GM19468 (cell line): ENCODE results near the gene STARD10.

Source experiments
- ATAC-seq: cut with Tn5 transposase; IDR thresholded peaks from one replicate; pipeline ENCODE4 v1.9.1; 2021; ENCODE audit warnings: mild to moderate bottlenecking, moderate library complexity, moderate number of reproducible peaks; ENCODE audit not compliant: unreplicated experiment; ENCODE audit errors: extremely low read depth

The STARD10 gene

DNA sequence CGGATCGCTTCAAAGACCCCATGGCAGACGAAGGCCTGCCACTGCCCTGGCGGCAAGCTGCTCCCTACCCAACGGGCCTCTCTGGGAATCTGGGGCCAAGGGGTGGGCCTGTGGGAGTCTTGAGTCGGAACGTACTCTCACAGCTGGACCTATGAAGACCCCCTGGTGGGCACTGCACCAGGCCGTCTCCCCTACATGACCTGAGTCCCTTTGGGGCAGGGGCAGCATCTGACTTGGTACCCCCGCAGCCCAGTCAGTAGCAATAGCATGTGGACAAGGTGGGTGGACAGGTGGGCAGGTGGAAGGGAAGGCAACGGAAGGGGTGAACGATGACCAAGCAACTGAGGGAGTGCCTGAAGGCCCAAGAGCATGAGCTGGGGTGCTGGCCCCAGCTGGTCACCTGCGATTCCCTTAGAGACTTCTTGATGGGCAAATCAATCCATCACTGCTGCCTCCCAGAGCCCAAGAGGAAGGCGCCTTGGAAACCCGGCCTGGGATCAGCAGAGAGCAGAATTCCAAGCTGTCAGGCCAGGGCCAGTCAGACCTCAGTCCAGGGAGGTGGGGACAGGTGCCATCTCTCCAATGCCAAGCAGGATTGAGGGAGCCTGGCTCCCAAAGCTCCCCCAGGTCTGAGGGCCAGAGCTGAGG lies 76.9 kb downstream of the STARD10 start:
- no peak for ATAC-seq

DNA sequence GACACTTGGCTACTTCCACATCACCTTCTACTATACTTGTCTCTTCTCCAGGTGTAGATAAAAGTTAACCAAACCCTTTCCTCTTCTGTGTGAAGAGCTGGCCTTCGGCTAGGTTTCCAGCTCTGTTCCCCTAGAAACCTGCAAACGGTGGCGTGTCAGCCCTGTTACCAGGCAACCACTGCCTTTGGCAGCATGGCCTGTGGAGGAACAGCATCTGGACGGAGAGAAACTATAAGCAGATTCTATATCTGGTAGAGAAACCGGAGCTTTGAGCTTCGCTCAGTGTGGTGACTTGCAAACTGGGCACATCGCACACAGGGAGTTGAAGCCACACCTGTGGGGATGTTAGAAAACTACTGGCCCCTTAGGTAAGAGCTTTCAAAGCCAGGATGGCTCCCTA lies 77.6 kb downstream of the STARD10 start:
- ATAC-seq: no peak

DNA sequence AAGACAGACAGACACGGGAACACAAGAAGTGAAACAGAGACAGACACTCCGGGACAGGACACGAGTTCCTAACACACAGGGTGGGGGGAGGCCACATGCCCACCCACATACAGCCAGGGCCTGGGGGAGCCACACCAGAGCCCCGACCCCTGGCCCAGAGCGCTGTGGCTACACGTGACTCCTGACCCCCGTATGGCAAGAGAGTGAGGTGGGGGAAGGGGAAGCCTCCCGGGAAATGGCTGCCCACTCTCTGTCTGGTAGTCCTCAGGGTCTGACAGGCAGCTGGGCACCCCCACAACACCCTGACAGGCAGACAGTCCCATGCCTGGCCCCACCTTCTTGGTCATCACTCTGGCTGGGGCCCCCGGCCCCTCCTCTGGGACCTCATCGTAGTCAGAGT lies 81.0 kb downstream of the STARD10 start:
- ATAC-seq: no peak

DNA sequence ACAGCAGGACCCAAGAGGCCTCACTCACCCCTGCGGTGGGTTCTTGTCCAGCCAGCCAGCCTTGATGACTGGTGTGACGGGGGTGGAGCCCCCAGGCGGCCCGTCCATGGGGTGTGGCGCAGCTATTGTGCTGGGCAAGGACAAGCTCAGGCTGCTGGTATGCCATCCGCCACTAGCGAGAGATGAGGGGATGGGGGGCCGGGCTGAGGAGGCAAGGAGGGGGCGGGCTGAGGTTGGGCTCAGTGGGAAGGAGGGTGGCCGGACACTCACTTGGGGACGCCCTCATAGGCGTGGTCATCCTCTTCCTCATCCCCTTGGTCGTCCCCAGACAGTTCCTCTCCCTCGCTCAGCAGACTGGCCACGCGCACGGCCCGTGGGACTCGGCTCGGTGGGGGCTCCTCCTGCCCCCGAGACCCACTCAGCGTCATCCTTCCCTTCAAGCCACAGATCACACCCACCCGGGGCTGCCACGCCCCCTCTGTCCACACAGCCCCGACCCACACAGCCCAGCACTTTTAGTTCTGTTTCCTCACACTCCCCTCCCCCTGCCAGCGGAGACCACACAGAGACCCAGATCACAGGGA lies 81.6 kb downstream of the STARD10 start:
- no peak for ATAC-seq

DNA sequence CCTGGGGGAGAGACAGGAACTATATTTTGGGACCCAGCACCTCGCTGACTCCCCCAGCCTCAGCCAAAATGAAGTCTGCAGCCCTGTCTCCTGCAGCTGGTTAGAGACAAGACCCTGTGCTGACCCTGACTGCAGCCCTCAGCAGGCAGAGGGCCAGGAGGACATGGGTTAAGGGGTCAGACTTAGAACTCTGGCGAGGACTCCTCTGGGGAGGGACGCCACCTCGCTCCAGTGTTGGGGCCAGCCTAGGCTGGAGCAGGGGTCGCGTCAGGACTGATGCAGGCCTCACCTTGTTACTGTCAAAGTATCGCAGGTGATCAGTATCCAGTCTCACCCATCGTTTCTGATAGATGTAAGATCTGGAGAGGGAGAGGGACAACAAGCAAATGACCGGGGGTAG lies 82.7 kb downstream of the STARD10 start:
- no peak for ATAC-seq

DNA sequence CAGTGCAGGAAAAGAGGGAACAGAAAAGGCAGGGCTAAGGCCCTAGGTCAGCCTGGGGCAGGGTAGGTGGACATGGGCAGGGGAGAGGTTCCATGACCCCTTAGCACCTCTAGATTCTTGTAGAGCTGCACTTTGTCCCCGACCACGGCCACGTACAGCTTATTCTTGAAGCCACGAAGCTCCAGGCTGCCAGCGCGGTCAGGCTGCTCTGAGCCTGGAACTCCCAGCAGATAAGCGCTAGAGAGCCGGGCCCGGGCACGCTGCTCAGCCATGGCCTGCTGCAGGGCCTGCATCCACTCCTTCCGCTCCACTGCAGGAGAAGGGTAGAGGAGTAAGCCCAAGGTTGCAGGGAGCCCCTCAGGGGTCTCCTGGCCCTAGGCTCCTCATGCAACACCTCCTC lies 83.6 kb downstream of the STARD10 start:
- ATAC-seq: no peak

DNA sequence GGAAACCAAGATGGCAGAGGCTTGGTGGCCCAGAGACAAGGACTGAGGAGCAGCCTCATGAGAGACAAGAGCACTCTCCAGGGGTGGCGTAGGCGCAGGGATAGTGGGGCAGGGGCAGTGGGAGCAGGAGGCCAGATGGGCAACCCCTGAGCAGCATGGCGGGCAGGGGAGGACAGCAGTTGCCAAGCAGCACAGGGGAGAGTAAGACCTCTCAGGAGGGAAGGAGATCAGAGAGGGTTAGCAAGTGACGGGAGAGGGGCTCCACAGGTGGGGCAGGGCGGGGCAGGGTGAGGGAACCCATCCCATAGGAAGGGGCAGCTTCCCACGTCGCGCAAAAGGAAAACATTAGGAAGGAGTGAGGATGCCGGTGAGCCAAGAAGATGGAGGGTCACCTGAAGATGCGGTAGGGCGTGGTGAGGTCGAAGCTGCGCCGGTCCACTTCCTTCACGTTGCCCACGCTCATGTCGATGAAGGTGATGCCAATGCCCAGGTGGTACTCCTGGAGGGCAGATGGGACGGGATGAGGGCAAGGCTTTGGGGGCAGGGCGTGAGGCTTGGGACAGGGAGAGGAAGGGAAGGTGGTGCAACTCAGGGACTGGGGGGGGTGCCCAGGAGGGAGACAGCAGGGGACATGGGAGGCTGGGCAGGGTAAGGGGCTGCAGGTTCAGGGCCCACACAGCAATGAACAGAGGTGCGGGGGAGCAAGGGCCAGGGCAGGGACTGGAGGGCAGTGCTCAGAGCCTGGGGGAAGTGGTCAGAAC lies 84.2 kb downstream of the STARD10 start:
- no peak for ATAC-seq

DNA sequence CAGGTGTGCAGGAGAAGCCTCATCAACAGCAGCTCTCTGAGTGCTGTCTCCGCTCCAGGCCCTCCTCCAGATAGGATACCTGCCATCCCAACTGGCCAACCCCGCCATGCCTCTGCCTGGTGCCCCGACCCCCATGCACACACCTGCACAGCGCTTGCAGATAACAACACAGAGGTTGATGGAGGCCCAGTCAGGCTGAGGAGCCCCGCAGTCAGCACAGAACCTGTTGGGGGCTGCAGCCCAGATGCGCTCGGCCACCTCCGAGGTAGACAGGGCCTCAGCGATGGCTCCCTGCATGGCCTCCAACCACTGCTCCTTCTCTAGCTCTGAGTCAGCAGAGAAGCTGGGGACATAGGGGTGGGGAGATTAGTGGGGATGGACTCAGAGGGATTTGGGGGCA lies 86.8 kb downstream of the STARD10 start:
- no peak for ATAC-seq

DNA sequence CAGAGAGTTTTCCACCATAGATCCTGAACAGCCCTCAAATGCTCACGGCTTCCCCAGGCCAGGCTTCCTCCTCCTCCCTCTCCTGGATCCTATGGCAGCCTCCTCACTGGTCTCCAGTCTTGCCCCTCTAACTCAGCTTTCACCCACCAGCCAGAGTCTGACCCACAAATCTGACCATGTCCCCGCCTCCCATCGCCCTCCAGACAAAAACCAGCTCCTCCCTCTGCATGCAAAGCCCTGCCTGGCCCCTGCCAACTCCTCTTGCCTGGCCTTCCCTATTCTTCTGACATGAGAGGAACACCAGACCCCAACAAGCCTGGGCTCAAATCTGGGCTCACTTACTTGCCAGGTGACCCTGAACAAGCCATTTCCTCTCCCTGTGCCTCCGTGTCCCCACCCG lies 87.3 kb downstream of the STARD10 start:
- ATAC-seq: no peak

DNA sequence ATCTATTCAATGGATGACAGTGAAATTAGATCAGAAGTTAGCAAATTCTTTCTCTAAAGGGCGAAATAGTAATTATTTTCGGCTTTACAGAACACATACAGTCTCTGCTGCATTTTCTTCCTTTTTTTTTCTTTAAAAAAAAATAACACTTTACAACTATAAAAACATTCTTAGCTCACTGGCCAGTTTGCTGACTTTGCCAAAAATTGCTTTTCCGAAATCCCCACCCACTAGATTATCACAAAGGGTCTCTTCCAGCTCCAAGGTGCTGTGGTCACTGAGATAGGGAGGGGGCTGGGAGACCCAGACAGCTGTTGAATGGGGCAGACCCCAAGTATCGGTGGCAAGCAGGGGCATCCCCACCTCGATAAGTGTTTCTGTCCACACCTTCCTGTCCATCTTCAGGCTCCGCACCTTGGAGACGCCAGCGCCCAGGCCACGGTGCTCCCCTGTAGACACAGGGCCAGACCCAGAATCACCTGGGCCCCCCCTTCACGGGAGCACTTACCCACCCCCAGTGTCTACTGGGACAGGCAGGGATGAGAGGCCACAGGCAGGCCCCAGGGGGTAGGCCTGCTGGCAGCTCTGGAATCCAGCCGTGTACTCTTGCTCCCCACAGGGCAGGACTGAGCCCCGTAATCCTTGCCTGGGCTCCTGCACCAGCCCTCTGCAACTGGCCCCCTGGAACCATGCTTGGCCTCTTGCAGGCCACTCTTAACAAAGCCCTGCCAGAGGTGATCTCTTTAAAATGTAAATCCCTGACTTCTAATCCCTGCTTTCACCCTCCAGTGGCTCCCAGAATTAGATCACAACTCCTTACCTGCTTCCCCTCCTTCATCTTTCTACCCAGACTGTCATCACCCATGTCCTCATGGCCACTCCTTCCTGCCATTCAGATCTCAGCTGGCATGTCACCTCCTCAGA lies 88.1 kb downstream of the STARD10 start:
- ATAC-seq: no peak

DNA sequence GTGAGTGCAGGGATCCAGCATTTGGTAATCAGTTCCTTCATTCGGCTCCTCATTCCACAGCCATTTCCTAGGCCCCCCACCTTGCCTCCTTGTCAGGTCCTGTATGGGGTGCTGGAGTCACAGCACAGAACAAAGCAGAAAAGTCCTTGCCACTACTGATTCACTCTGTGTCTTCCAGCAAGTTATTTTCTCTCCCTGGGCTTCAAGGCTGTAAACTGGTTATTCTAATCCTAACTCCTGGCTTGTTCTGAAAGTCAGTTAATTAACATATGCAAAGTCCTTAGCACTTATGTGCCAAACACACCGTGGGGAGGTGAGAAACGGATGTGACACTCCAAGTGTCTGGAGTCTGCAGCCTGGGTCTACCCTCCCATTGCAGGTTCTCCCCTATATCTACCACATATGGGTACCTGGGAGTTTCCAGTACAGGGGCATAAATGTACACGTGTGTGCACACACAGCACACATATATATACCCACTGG lies 89.0 kb downstream of the STARD10 start:
- ATAC-seq: no peak
